Articular chondrocyte of knee joint (primary cell): ENCODE measurements around the gene KIAA0040. TPM values are rescaled to one million over a fixed set of nuclear protein-coding genes. Genes with fewer than 3 reads are reported as not detected.

Experiments used
- total RNA-seq: library from RNA; depleted of rRNA; stranded (reverse); fragments of >200 nt; gene quantifications from 2 replicates; pipeline ENCODE4 v1.2.3, GENCODE V29; 2012

KIAA0040 gene
- total RNA-seq: 1.3 and 2.8 TPM in 2 replicates

DNA sequence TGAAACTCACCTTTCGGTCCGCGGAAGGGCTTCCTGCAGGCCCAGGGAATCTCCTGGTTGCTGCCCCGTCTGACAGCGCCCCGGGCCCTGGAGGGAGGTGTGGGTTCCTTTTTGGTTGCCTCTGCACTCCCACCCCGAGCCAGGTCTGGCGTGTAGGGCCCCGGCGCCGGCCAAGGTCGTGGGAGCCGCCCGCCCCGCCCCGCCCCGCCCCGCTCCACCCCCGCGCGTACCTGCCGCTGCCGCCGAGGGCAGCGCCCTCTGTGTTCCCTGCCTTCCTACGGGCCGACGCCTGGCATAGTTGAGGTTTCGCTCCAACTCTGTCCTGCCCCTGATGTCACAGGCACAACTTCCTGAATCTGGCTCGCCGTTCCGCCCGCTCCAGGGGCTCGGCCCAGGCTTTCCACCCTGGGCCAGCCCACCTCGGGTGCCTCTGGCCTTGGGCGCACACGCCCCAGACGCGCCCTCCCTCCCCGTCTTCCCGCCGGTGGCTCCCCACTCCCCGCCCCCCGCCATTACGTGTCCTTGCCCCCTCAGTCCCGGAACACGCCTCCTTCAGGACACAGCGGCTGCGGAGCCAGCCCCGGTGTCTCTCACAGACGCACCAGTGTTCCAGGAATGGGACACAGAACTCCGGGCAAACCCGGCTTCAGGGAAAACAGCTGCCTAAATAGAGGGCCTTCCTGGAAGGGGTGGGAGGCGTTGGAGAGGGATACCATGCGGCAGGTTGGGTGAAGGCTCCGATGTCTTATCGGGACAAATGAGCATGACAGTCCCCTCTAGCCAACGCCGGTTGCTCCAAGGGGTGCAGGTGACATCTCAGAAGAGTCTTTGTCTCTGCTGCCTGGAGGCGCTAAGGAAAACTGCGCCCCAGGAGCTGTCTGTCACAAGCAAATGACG lies at the start of gene KIAA0040:
Gene KIAA0040 (minus strand): TSS at position 147 of the 897 bp plus-strand sequence. CDS start 31,763 bp downstream, outside the sequence.

Other genes starting within 250 kb of the KIAA0040 start
- gene CACYBP, start 192.8 kb downstream of the KIAA0040 start, total RNA-seq: 58.8 and 74.0 TPM in 2 replicates
- 21.7 and 23.0 TPM in 2 replicates for gene MRPS14, start 169.4 kb downstream of the KIAA0040 start, total RNA-seq
- not detected in 2 replicates for gene TNN, start 124.9 kb downstream of the KIAA0040 start, total RNA-seq